Memory B cell (primary cell): Measurements from ENCODE around the gene CMTM1.

Source experiments
- ATAC-seq: fragments of 150-1000 bp; cut with Tn5 transposase; 2 replicates; pipeline ENCODE4 v1.10.0; 2021; ENCODE audit warnings: low read depth, mild to moderate bottlenecking, moderate library complexity
- DNase-seq, 2 donors: peaks; one replicate each; pipeline ENCODE4 v3.0.0; 2022; ENCODE audit warnings: low spot score in 2 of 2
- H3K27ac Mint-ChIP-seq: one replicate; pipeline ENCODE4 v1.8.0; 2022; ENCODE audit warnings: mild to moderate bottlenecking, moderate library complexity, mixed read lengths
- H3K27me3 Mint-ChIP-seq: one replicate; pipeline ENCODE4 v1.8.0; 2022; ENCODE audit warnings: mixed read lengths
- H3K36me3 Mint-ChIP-seq: one replicate; pipeline ENCODE4 v1.8.0; 2022; ENCODE audit warnings: mild to moderate bottlenecking, mixed read lengths
- H3K4me1 Mint-ChIP-seq: one replicate; pipeline ENCODE4 v1.8.0; 2022; ENCODE audit warnings: mixed read lengths
- H3K4me3 Mint-ChIP-seq: one replicate; pipeline ENCODE4 v1.8.0; 2022; ENCODE audit warnings: mild to moderate bottlenecking, moderate library complexity, mixed read lengths
- H3K9me3 Mint-ChIP-seq: one replicate; pipeline ENCODE4 v1.8.0; 2022; ENCODE audit warnings: mixed read lengths

CMTM1 gene

GRCh38 chr16:66566051-66566901, at the start of gene CMTM1:
TSS of gene CMTM1 (plus strand) at chr16:66566439. CDS start at chr16:66566514, 75 bp downstream.
- Mint-ChIP-seq H3K27ac (no peak within 1 kb of the TSS), H3K36me3 (peaks cover 14% of the 10 kb centered on the region), H3K9me3 (no peaks in the 10 kb centered on the region), H3K4me1 (peaks cover 10% of the 10 kb centered on the region), H3K4me3 (no peak within 1 kb of the TSS), H3K27me3 (no peaks in the 10 kb centered on the region)
- ATAC-seq (no peak), DNase-seq (no peak)

- DNase-seq (no peak), ATAC-seq (no peak)
- H3K36me3 Mint-ChIP-seq = no peaks in the 10 kb centered on the region
- H3K4me3 Mint-ChIP-seq = peak overlapping the region; percentile 87
- peaks cover 48% of the 10 kb centered on the region for H3K4me1 Mint-ChIP-seq
- no peaks in the 10 kb centered on the region for H3K27me3 Mint-ChIP-seq
- peak overlapping the region; percentile 100 for H3K27ac Mint-ChIP-seq
- no peaks in the 10 kb centered on the region for H3K9me3 Mint-ChIP-seq
Observed at GRCh38 chr16:66516509-66516807, 49.8 kb upstream of the CMTM1 start.

- Mint-ChIP-seq H3K4me3 (peak overlapping the region; percentile 87), H3K4me1 (peaks cover 50% of the 10 kb centered on the region), H3K27ac (peak overlapping the region; percentile 100), H3K9me3 (no peaks in the 10 kb centered on the region), H3K36me3 (no peaks in the 10 kb centered on the region), H3K27me3 (no peaks in the 10 kb centered on the region)
- ATAC-seq = peak; percentile 94
- peak; percentile 70 to 87 for DNase-seq
Observed at GRCh38 chr16:66516808-66517585, 49.2 kb upstream of the CMTM1 start.

GRCh38 chr16:66517586-66518263, 48.5 kb upstream of the CMTM1 start:
- no peak for DNase-seq
- Mint-ChIP-seq H3K27me3 (no peaks in the 10 kb centered on the region), H3K36me3 (no peaks in the 10 kb centered on the region)

GRCh38 chr16:66519482-66520373, 46.5 kb upstream of the CMTM1 start:
- H3K27ac Mint-ChIP-seq = peak overlapping the region; percentile 47
- no peaks in the 10 kb centered on the region for H3K27me3 Mint-ChIP-seq
- no peak for ATAC-seq
- H3K9me3 Mint-ChIP-seq = no peaks in the 10 kb centered on the region
- H3K4me1 Mint-ChIP-seq = peaks cover 61% of the 10 kb centered on the region
- DNase-seq = no peak
- H3K36me3 Mint-ChIP-seq = no peaks in the 10 kb centered on the region
- no peak overlapping the region for H3K4me3 Mint-ChIP-seq

More at GRCh38 chr16:66517586-66518263, 48.5 kb upstream of the CMTM1 start:
- Mint-ChIP-seq H3K4me1 (peaks cover 53% of the 10 kb centered on the region), H3K27ac (peak overlapping the region; percentile 100), H3K9me3 (no peaks in the 10 kb centered on the region), H3K4me3 (peak overlapping the region; percentile 87)
- no peak for ATAC-seq

- DNase-seq (no peak), ATAC-seq (no peak)
- Mint-ChIP-seq H3K36me3 (no peaks in the 10 kb centered on the region), H3K27me3 (no peaks in the 10 kb centered on the region), H3K9me3 (no peaks in the 10 kb centered on the region), H3K4me3 (peak overlapping the region; percentile 53), H3K4me1 (peaks cover 63% of the 10 kb centered on the region), H3K27ac (peak overlapping the region; percentile 79)
Observed at GRCh38 chr16:66520406-66521170, 45.7 kb upstream of the CMTM1 start.

- Mint-ChIP-seq H3K9me3 (no peaks in the 10 kb centered on the region), H3K27me3 (no peaks in the 10 kb centered on the region), H3K4me3 (no peak overlapping the region), H3K36me3 (no peaks in the 10 kb centered on the region), H3K4me1 (peaks cover 63% of the 10 kb centered on the region), H3K27ac (peak overlapping the region; percentile 79)
- no peak for ATAC-seq
- DNase-seq = no peak
Observed at GRCh38 chr16:66521252-66521713, 45.0 kb upstream of the CMTM1 start.

- no peak for ATAC-seq
- DNase-seq = no peak
- no peaks in the 10 kb centered on the region for H3K36me3 Mint-ChIP-seq
Observed at GRCh38 chr16:66521951-66522771, 44.1 kb upstream of the CMTM1 start.

GRCh38 chr16:66522816-66523590, 43.2 kb upstream of the CMTM1 start:
- ATAC-seq (no peak), DNase-seq (no peak)
- no peaks in the 10 kb centered on the region for H3K9me3 Mint-ChIP-seq
- peak overlapping the region; percentile 96 for H3K27ac Mint-ChIP-seq
- no peaks in the 10 kb centered on the region for H3K27me3 Mint-ChIP-seq
- H3K4me3 Mint-ChIP-seq = peak overlapping the region; percentile 78
- H3K36me3 Mint-ChIP-seq = no peaks in the 10 kb centered on the region
- H3K4me1 Mint-ChIP-seq = peaks cover 53% of the 10 kb centered on the region

More at GRCh38 chr16:66521951-66522771, 44.1 kb upstream of the CMTM1 start:
- Mint-ChIP-seq H3K9me3 (no peaks in the 10 kb centered on the region), H3K27me3 (no peaks in the 10 kb centered on the region), H3K4me3 (peak overlapping the region; percentile 70), H3K27ac (peak overlapping the region; percentile 96), H3K4me1 (peaks cover 58% of the 10 kb centered on the region)

- Mint-ChIP-seq H3K4me1 (peaks cover 53% of the 10 kb centered on the region), H3K9me3 (no peaks in the 10 kb centered on the region), H3K27me3 (no peaks in the 10 kb centered on the region), H3K27ac (peak overlapping the region; percentile 96), H3K4me3 (peak overlapping the region; percentile 78), H3K36me3 (no peaks in the 10 kb centered on the region)
- ATAC-seq (peak; percentile 69), DNase-seq (peak; percentile 60)
Observed at GRCh38 chr16:66523861-66524354, 42.3 kb upstream of the CMTM1 start.

- Mint-ChIP-seq H3K4me3 (peak overlapping the region; percentile 61), H3K9me3 (no peaks in the 10 kb centered on the region), H3K27ac (peak overlapping the region; percentile 96), H3K27me3 (no peaks in the 10 kb centered on the region), H3K36me3 (peaks cover under 1% of the 10 kb centered on the region), H3K4me1 (peaks cover 51% of the 10 kb centered on the region)
- ATAC-seq (peak; percentile 83), DNase-seq (peak; percentile 64 to 77)
Observed at GRCh38 chr16:66524601-66525164, 41.6 kb upstream of the CMTM1 start.
